HFFc6 (cell line): ENCODE data around the gene STON2. TPM values are rescaled to one million over a fixed set of nuclear protein-coding genes. Genes with fewer than 3 reads are reported as not detected.
"Not testable (repeated sequence)": the region's sequence is repeated elsewhere in the genome, so short reads cannot be mapped to it uniquely, and the experiment has no call there.

Experiments used
- DNase-seq: peaks from one replicate; pipeline ENCODE4 v3.0.0-alpha.2; 2018
- H3K27ac Mint-ChIP-seq: 2 replicates; pipeline ENCODE4 v1.8.0; 2020; ENCODE audit warnings: mild to moderate bottlenecking, mixed read lengths
- H3K27me3 Mint-ChIP-seq: 2 replicates; pipeline ENCODE4 v1.8.0; 2021; ENCODE audit warnings: mild to moderate bottlenecking, moderate library complexity, mixed read lengths; ENCODE audit not compliant: insufficient read depth
- H3K36me3 Mint-ChIP-seq: 2 replicates; pipeline ENCODE4 v1.8.0; 2021; ENCODE audit warnings: low read depth, mixed read lengths
- H3K4me1 Mint-ChIP-seq: 2 replicates; pipeline ENCODE4 v1.8.0; 2020; ENCODE audit warnings: low read depth, mixed read lengths
- H3K4me3 Mint-ChIP-seq: 2 replicates; pipeline ENCODE4 v1.8.0; 2020; ENCODE audit warnings: mild to moderate bottlenecking, moderate library complexity, mixed read lengths
- H3K9me3 Mint-ChIP-seq: 2 replicates; pipeline ENCODE4 v1.8.0; 2020; ENCODE audit warnings: mild to moderate bottlenecking, mixed read lengths
- CTCF ChIP-seq: fragments of 200-600 bp; sonication (generic); IDR thresholded peaks from 2 replicates; pipeline ENCODE4 v1.5.0; 2021; ENCODE audit warnings: antibody characterized with exemption, mild to moderate bottlenecking
- total RNA-seq, 6 experiments: library from RNA; stranded (reverse); fragmentation: NEBNext Ultra II Directional; extraction: Animal tissue kit (Norgen Biotek cat#: 25700); gene quantifications; 2 replicates in 1 of 6; 3 replicates in 5 of 6; pipeline ENCODE4 v1.2.3, GENCODE V29; 2021

STON2 gene
- total RNA-seq, 6 experiments from 2014 or later: not detected

DNA sequence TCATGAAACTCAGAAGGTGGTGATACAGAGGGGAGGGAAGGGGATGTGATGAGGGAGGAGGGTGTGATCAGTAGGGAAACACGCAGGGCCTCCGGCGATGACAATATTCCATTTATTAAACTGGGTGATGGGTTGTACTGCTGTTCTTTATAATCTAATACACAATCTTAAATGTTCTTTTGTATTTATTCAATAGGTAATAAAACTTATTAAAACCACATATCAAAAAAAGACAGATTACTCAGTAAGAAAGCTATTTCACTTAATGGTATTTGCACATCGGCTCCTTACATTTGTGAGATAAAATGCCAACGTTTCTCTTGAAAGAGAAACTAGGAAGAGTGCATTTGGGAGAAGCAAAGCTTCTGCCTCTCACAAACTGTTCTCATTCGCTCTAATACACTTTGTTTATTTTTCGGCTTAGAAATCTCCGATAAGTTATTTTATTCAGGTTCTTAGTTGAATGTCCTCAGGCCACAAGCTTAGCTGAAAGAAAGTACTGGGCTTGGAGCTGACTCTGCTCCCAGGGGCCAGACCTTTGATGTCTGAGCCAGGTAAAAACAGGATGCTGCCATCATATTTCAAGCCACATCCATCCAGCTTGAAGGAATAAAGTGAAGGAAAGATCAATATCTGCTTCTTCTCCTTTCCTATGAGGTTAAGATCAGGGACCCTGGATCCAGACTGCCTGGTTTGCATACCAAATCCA, 17.5 kb downstream of the STON2 start:
- DNase-seq: no peak
- no peak overlapping the region for H3K4me3 Mint-ChIP-seq
- H3K36me3 Mint-ChIP-seq: no peaks in the 10 kb centered on the region
- no peak overlapping the region for H3K27ac Mint-ChIP-seq
- H3K27me3 Mint-ChIP-seq: peaks cover 2% of the 10 kb centered on the region; the same call in 1 of the 2 replicates
- H3K9me3 Mint-ChIP-seq: no peaks in the 10 kb centered on the region
- no peaks in the 10 kb centered on the region for H3K4me1 Mint-ChIP-seq
- TF ChIP-seq CTCF: no peak

GRCh38 chr14:81380009-81380408, 20.1 kb downstream of the STON2 start:
- not testable (repeated sequence) for H3K27ac Mint-ChIP-seq, H3K4me3 Mint-ChIP-seq, H3K36me3 Mint-ChIP-seq, H3K9me3 Mint-ChIP-seq, H3K4me1 Mint-ChIP-seq, DNase-seq, H3K27me3 Mint-ChIP-seq

DNA sequence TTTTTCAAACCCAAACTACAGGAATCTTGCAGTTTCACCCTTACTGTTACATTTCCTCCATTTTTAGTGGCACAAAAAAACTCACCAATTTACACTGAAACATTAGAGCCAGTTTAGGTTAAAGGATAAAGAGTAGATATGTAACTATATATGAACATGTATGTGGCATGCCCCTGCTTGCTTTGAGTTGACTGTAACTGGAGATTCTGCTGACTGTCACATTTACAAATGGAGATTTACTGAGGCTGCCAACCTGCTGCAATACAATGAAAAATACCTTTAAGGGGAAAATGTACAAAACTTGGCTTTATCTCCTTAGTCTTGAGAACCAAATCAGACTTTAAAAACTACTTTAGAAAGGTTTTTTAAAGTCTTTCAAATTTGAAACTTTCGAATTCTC, 28.3 kb downstream of the STON2 start:
- DNase-seq: no peak
- Mint-ChIP-seq H3K4me3 (no peak overlapping the region), H3K4me1 (no peaks in the 10 kb centered on the region), H3K9me3 (peaks cover 6% of the 10 kb centered on the region; the same call in 1 of the 2 replicates), H3K27me3 (no peaks in the 10 kb centered on the region; the same call in none of the 2 replicates), H3K36me3 (no peaks in the 10 kb centered on the region), H3K27ac (no peak overlapping the region)
- no peak for TF ChIP-seq CTCF

GRCh38 chr14:81367563-81367962, 32.6 kb downstream of the STON2 start:
- H3K4me1 Mint-ChIP-seq: no peaks in the 10 kb centered on the region
- DNase-seq: no peak
- H3K27me3 Mint-ChIP-seq: no peaks in the 10 kb centered on the region; the same call in 1 of the 2 replicates
- H3K36me3 Mint-ChIP-seq: no peaks in the 10 kb centered on the region
- peaks cover 6% of the 10 kb centered on the region; the same call in 1 of the 2 replicates for H3K9me3 Mint-ChIP-seq
- H3K4me3 Mint-ChIP-seq: no peak overlapping the region
- TF ChIP-seq CTCF: no peak
- no peak overlapping the region for H3K27ac Mint-ChIP-seq

DNA sequence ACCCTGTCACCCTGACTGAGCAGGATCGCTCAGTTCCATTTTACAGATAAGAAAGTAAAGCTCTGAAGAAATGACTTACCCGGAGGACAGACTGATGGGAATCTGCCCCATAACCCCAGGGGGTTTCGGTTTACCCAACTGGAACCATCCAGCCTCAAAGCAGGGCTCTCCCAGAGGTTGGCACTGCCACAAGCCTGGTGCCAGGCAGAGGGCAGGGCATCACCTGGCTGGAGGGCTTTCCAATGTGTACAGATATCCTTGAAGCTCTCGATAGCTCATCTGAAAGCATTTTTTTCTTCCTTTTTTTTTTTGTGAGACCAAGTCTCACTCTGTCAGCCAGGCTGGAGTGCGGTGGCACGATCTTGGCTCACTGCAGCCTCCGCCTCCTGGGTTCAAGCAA, 33.2 kb downstream of the STON2 start:
- H3K4me1 Mint-ChIP-seq: no peaks in the 10 kb centered on the region
- peaks cover 6% of the 10 kb centered on the region; the same call in 1 of the 2 replicates for H3K9me3 Mint-ChIP-seq
- H3K4me3 Mint-ChIP-seq: no peak overlapping the region
- no peak for DNase-seq
- no peaks in the 10 kb centered on the region for H3K36me3 Mint-ChIP-seq
- no peak overlapping the region for H3K27ac Mint-ChIP-seq
- no peaks in the 10 kb centered on the region; the same call in 1 of the 2 replicates for H3K27me3 Mint-ChIP-seq
- TF ChIP-seq CTCF: no peak

DNA sequence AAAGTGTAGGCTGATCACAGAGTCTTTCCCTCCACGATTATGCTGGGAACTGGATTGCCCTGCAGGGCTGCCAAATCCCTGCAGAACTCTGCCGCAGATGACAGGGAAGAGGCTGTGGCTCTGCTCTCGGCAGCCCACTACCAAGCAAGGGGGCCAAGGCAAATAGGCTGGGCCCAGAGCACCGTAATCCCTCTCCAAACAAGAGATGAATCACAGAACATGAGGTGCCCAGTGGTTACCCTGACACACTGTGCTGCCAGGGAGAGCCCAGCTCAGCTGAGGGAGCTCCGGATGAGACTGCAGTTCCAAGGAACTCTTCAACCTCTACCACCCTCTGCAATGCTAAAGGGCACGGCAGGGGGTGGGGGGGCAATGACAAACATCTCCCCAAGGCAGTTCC, 33.9 kb downstream of the STON2 start:
- H3K4me3 Mint-ChIP-seq: no peak overlapping the region
- H3K9me3 Mint-ChIP-seq: peaks cover 5% of the 10 kb centered on the region; the same call in 1 of the 2 replicates
- no peaks in the 10 kb centered on the region for H3K4me1 Mint-ChIP-seq
- no peak overlapping the region for H3K27ac Mint-ChIP-seq
- TF ChIP-seq CTCF: no peak
- no peaks in the 10 kb centered on the region for H3K36me3 Mint-ChIP-seq
- no peaks in the 10 kb centered on the region; the same call in 1 of the 2 replicates for H3K27me3 Mint-ChIP-seq
- DNase-seq: no peak
